Hepatocyte (in vitro differentiated cells): ENCODE data around the gene TMC2.

Experiments
- EZH2 ChIP-seq: fragments of 200-600 bp; sonication (generic); IDR thresholded peaks from 2 replicates; pipeline ENCODE4 v1.6.1; 2016; ENCODE audit warnings: antibody characterized with exemption, mild to moderate bottlenecking, borderline replicate concordance
- TF ChIP-seq, protein P1 (sequence below): fragments of 200-600 bp; sonication (generic); IDR thresholded peaks from 2 replicates; pipeline ENCODE4 v1.5.1; 2016; ENCODE audit warnings: antibody characterized with exemption, mild to moderate bottlenecking; ENCODE audit not compliant: poor library complexity

- TF ChIP-seq, protein P1, sequence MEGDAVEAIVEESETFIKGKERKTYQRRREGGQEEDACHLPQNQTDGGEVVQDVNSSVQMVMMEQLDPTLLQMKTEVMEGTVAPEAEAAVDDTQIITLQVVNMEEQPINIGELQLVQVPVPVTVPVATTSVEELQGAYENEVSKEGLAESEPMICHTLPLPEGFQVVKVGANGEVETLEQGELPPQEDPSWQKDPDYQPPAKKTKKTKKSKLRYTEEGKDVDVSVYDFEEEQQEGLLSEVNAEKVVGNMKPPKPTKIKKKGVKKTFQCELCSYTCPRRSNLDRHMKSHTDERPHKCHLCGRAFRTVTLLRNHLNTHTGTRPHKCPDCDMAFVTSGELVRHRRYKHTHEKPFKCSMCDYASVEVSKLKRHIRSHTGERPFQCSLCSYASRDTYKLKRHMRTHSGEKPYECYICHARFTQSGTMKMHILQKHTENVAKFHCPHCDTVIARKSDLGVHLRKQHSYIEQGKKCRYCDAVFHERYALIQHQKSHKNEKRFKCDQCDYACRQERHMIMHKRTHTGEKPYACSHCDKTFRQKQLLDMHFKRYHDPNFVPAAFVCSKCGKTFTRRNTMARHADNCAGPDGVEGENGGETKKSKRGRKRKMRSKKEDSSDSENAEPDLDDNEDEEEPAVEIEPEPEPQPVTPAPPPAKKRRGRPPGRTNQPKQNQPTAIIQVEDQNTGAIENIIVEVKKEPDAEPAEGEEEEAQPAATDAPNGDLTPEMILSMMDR, result no peak
- TF ChIP-seq EZH2, result no peak
Observed at GRCh38 chr20:2585811-2586210, 49.4 kb downstream of the TMC2 start.
